Kidney epithelial cell (primary cell): ENCODE data around the gene ZNF239. TPM values are rescaled to one million over a fixed set of nuclear protein-coding genes. Genes with fewer than 3 reads are reported as not detected.
"Not testable (repeated sequence)": the region's sequence is repeated elsewhere in the genome, so short reads cannot be mapped to it uniquely, and the experiment has no call there.

Source experiments
- DNase-seq: peaks from one replicate; pipeline ENCODE4 v3.0.0-alpha.2; 2010; ENCODE audit warnings: low read depth
- H3K27me3 ChIP-seq: 2 replicates; pipeline ENCODE4 v1.6.0; 2011; ENCODE audit warnings: low read length; ENCODE audit not compliant: control insufficient read depth, insufficient read depth
- H3K36me3 ChIP-seq: 2 replicates; pipeline ENCODE4 v1.5.1; 2011; ENCODE audit warnings: low read length; ENCODE audit not compliant: control insufficient read depth, insufficient read depth
- H3K4me3 ChIP-seq: 2 replicates; pipeline ENCODE4 v1.5.1; 2011; ENCODE audit warnings: low read depth, mild to moderate bottlenecking, control low read depth, low read length
- CTCF ChIP-seq: IDR thresholded peaks from 2 replicates; pipeline ENCODE4 v1.5.1; 2011; ENCODE audit warnings: mild to moderate bottlenecking, moderate library complexity, low read length, control low read depth, inconsistent platforms; ENCODE audit not compliant: insufficient read depth, poor library complexity, severe bottlenecking
- total RNA-seq: library from RNA; depleted of rRNA; stranded (reverse); fragments of >200 nt; gene quantifications from 2 replicates; pipeline ENCODE4 v1.2.3, GENCODE V29; 2015

Gene ZNF239
- total RNA-seq, 1 donor from 2014 or later, result 7.3 TPM

- Histone ChIP-seq H3K27me3 (no peaks in the 10 kb centered on the region), H3K4me3 (peak overlapping the region; percentile 58), H3K36me3 (no peaks in the 10 kb centered on the region)
- DNase-seq, result no peak
- TF ChIP-seq CTCF, result no peak
These were observed 991 bp downstream of the ZNF239 start for GRCh38 chr10:43573250-43574000.

- H3K36me3 ChIP-seq, result no peaks in the 10 kb centered on the region
- no peak for TF ChIP-seq CTCF
- DNase-seq, result no peak
- no peaks in the 10 kb centered on the region for H3K27me3 ChIP-seq
- H3K4me3 ChIP-seq, result no peak overlapping the region
These were observed 3.4 kb downstream of the ZNF239 start for GRCh38 chr10:43570971-43571370.

DNA sequence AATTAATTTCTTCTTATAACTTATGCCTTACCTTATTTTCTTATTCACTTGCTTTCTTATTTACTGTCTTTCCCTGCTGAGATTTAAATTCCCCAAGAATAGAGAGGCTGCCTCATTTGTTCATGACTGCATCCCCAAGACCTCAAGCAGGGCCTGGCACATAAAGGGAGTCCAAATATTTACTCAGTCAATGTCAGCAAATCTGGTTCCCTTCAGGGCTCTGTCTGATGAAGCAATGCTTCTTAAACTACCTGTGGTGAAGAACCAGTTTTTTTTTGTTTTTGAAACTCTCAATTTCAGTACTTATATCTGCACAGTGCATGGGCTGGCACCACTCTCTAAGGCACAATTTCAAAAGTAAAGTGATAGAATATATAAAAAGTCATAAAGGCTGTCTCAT is 4.7 kb downstream of the ZNF239 start:
- no peaks in the 10 kb centered on the region for H3K36me3 ChIP-seq
- H3K27me3 ChIP-seq, result no peaks in the 10 kb centered on the region

DNA sequence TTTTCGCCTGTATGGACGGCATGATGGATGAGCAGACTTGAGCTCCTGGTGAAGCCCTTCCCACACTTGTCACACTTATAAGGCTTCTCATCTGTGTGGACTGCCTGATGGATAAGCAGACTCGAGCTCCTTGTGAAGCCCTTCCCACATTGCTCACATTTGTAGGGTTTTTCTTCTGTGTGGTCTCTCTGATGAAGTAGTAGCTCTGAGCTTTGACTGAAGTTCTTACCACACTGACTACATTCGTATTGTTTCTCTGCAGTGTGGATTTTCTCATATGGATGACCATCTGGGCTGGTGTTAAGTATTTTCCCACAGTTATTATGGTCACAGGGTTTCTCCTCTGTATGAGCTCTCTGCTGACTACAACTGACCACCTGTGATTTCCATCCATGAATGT is 17.2 kb downstream of the ZNF239 start:
- no peak for TF ChIP-seq CTCF
- Histone ChIP-seq H3K4me3 (no peak overlapping the region), H3K27me3 (no peaks in the 10 kb centered on the region), H3K36me3 (no peaks in the 10 kb centered on the region)
- no peak for DNase-seq

More for the DNA sequence above, 4.7 kb downstream of the ZNF239 start:
- no peak for TF ChIP-seq CTCF
- no peak for DNase-seq
- no peak overlapping the region for H3K4me3 ChIP-seq

DNA sequence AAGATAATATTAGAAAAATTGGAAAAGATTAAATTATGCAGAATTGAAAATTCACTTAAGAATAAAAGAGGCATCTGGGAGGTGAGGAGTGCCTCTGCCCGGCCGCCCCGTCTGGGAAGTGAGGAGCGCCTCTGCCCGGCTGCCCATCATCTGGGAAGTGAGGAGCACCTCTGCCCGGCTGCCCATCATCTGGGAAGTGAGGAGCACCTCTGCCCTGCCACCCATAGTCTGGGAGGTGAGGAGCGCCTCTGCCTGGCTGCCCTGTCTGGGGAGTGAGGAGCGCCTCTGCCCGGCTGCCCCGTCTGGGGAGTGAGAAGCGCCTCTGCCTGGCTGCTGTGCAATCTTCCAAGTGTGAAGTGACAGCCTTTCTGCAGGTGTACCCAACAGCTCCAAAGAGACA is 30.7 kb downstream of the ZNF239 start:
- not testable (repeated sequence) for H3K36me3 ChIP-seq, H3K4me3 ChIP-seq, DNase-seq, H3K27me3 ChIP-seq

GRCh38 chr10:43524434-43525247 is 49.8 kb downstream of the ZNF239 start:
- H3K36me3 ChIP-seq, result no peaks in the 10 kb centered on the region
- H3K4me3 ChIP-seq, result no peak overlapping the region
- DNase-seq, result no peak
- no peaks in the 10 kb centered on the region for H3K27me3 ChIP-seq
- no peak for TF ChIP-seq CTCF
